K562 (cell line): ENCODE results near the gene C1QTNF8.

Experiments
- BHLHE40 ChIP-seq: IDR thresholded peaks from 2 replicates; pipeline ENCODE4 v1.6.1; 2011; ENCODE audit warnings: low read length, improper control_type of control experiment
- HBP1 ChIP-seq: fragments of 450-650 bp; formaldehyde crosslinking; IDR thresholded peaks from 2 replicates; pipeline ENCODE4 v1.4.0; 2022; ENCODE audit warnings: missing genetic modification characterization
- MAFG ChIP-seq: fragments of 450-650 bp; conservative IDR thresholded peaks from 2 replicates; pipeline ENCODE4 v1.6.1; 2016; ENCODE audit warnings: missing genetic modification characterization, missing compliant biosample characterization
- MAFK ChIP-seq: IDR thresholded peaks from 2 replicates; pipeline ENCODE4 v1.6.1; 2011; ENCODE audit warnings: low read length, improper control_type of control experiment
- NFE2 ChIP-seq: IDR thresholded peaks from 2 replicates; pipeline ENCODE4 v1.6.1; 2014; ENCODE audit warnings: antibody characterized with exemption, low read depth
- NFE2L1 ChIP-seq: fragments of 450-650 bp; IDR thresholded peaks from 2 replicates; pipeline ENCODE4 v1.6.1; 2016; ENCODE audit warnings: missing genetic modification characterization, low read depth, mild to moderate bottlenecking, missing compliant biosample characterization, moderate library complexity, borderline replicate concordance
- NKRF ChIP-seq: fragments of 450-650 bp; IDR thresholded peaks from 2 replicates; pipeline ENCODE4 v1.6.1; 2016; ENCODE audit warnings: borderline replicate concordance
- POLR2A ChIP-seq: fragments of 450-650 bp; conservative IDR thresholded peaks from 2 replicates; pipeline ENCODE4 v1.6.1; 2016
- POLR2AphosphoS2 ChIP-seq: IDR thresholded peaks from 2 replicates; pipeline ENCODE4 v1.6.1; 2012; ENCODE audit warnings: low read length, improper control_type of control experiment
- POLR2G ChIP-seq: fragments of 200-400 bp; formaldehyde crosslinking; IDR thresholded peaks from 2 replicates; pipeline ENCODE4 v1.6.1; 2017; ENCODE audit warnings: low read depth, mild to moderate bottlenecking, antibody characterized with exemption, low read length, moderate library complexity
- RAD21 ChIP-seq, 2 experiments: fragments of 250-450 bp in 1 of 2; fragments of 450-650 bp in 1 of 2; sonication (Bioruptor Pico) in 1 of 2; formaldehyde crosslinking in 1 of 2; IDR thresholded peaks in 1 of 2; conservative IDR thresholded peaks in 1 of 2; 2 replicates each; pipeline versions ENCODE4 v1.4.0 to v1.8.0; 2020 to 2022; ENCODE audit warnings: mild to moderate bottlenecking in 2 of 2, moderate library complexity in 1 of 2
- RFX5 ChIP-seq: IDR thresholded peaks from 2 replicates; pipeline ENCODE4 v1.6.1; 2011; ENCODE audit warnings: low read depth, mild to moderate bottlenecking, improper control_type of control experiment, low read length
- TF ChIP-seq, protein P1 (sequence below): sonication (generic); formaldehyde crosslinking; IDR thresholded peaks from 2 replicates; pipeline ENCODE4 v1.4.0; 2020; ENCODE audit warnings: mild to moderate bottlenecking, missing genetic modification reagents

GRCh38 chr16:1075546-1075945, 20.5 kb downstream of the C1QTNF8 start:
- TF ChIP-seq POLR2G (no peak), MAFG (tag) (no peak), NKRF (no peak), RAD21 (CRISPR knock-in tag; conservative IDR thresholded peaks at IDR 0.05 in 1 of 2, IDR thresholded peaks at IDR 0.05 in 1 of 2) (no peak), BHLHE40 (no peak), NFE2L1 (tag) (no peak), RFX5 (no peak), HBP1 (CRISPR knock-in tag) (no peak), MAFK (no peak), POLR2A (no peak), NFE2 (no peak), POLR2AphosphoS2 (no peak)
- TF ChIP-seq, protein P1, sequence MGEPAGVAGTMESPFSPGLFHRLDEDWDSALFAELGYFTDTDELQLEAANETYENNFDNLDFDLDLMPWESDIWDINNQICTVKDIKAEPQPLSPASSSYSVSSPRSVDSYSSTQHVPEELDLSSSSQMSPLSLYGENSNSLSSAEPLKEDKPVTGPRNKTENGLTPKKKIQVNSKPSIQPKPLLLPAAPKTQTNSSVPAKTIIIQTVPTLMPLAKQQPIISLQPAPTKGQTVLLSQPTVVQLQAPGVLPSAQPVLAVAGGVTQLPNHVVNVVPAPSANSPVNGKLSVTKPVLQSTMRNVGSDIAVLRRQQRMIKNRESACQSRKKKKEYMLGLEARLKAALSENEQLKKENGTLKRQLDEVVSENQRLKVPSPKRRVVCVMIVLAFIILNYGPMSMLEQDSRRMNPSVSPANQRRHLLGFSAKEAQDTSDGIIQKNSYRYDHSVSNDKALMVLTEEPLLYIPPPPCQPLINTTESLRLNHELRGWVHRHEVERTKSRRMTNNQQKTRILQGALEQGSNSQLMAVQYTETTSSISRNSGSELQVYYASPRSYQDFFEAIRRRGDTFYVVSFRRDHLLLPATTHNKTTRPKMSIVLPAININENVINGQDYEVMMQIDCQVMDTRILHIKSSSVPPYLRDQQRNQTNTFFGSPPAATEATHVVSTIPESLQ, result no peak
